Stimulated activated CD8-positive, alpha-beta memory T cell treated with anti-CD3 and anti-CD28 coated beads, Interleukin-12 subunit alpha, Interleukin-12 subunit beta, amount 100 ng/mL, for 24 hours (primary cell): Measurements from ENCODE around the gene GEMIN7.
A peak's percentile ranks its signal among the peaks of the same experiment; 100 is the strongest.
"Not testable (repeated sequence)": the region's sequence is repeated elsewhere in the genome, so short reads cannot be mapped to it uniquely, and the experiment has no call there.

Source experiments
- DNase-seq: peaks from one replicate; pipeline ENCODE4 v3.0.0-alpha.2; 2020; ENCODE audit errors: extremely low read depth

The GEMIN7 gene

DNA sequence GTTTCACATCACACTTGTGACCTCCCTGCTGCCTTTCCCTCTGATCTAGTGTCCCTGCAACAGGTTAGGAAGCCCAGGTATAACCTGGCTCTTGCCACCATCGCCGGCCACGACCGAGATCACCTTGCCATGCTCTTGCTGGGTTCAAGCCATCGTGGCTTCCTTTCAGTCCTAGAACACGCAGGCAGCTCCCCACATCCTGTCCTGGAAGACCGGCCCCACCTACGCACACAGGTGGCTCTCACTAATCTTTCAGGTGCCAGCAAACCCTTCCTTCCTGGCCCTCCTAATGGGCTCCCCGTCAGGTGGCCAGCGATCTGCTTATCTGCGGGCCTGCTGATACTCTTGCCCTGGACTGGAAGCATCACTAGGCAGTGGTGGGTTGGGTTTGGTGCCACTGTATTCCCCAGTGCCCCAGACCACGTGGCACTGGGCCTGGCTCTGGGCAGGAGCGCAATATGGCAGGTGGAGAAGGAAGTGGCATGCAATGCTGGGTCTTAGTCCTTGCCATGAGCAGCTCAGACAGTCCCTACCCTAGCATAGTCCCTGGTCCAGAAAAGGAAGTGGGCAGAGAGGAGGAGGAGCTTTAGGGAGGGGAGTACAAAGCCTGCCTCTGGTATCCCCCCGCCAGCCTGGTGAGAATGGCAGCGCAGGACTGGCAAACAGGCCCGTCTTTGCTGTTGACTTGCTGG, 25.7 kb downstream of the GEMIN7 start:
- no peak for DNase-seq

DNA sequence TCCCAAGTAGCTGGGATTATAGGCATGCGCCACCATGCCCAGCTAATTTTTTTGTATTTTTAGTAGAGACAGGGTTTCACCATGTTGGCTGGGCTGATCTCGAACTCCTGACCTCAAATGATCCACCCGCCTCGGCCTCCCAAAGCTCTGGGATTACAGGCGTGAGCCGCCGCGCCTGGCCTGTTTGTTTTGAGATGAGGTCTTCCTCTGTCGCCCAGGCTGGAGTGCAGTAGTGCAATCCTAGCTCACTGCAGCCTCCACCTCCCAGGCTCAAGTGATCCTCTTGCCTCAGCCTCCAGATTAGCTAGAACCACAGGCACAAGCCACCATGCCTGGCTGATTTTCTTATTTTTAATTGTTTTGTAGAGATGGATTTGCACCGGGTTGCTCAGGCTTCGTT, 27.3 kb downstream of the GEMIN7 start:
- DNase-seq, result not testable (repeated sequence)

DNA sequence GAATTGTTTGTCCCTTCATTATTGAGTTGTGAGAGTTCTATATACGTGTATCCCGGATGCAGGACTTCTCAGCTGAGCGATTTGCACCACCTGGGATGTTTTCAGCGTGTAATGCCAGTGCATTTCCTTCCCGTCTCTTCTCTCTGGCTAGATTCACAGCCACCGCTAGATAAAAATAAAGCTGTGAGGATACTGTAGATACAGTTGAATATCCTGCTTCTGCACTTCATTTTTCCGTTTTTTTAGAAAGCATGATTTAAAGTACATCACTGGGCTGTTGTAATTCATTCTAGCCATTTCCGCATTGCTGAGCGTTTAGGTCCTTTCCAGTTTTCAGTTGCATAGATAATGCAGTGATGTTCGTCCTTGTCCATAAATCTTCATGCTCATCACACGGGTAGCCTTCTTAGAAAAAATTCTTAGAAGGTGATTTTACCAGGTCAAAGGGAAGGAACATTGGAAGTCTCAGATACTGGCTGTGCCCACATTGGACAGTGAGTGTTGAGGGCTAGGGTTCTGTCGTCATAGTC, 28.6 kb downstream of the GEMIN7 start:
- no peak for DNase-seq

DNA sequence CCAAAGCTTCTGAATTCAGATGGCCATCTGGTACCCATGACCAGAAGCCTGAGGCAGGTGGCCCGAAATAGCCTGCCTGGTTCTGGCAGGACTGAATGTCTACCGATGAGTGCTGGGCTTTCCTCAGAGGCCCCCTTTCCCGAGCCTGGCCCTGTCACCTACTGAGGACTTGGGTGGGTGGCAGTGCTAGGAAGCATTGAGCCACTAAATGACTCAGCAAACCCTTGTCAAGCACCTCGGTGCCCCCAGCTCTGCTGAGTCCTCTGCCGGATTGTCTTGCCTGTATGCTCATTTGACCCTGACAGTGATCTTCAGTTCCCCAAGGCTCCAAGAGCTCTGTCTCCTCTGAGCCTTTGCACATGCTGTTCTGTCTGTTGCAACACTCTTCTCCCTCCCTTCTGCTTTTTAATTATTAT, 31.8 kb downstream of the GEMIN7 start:
- no peak for DNase-seq

DNA sequence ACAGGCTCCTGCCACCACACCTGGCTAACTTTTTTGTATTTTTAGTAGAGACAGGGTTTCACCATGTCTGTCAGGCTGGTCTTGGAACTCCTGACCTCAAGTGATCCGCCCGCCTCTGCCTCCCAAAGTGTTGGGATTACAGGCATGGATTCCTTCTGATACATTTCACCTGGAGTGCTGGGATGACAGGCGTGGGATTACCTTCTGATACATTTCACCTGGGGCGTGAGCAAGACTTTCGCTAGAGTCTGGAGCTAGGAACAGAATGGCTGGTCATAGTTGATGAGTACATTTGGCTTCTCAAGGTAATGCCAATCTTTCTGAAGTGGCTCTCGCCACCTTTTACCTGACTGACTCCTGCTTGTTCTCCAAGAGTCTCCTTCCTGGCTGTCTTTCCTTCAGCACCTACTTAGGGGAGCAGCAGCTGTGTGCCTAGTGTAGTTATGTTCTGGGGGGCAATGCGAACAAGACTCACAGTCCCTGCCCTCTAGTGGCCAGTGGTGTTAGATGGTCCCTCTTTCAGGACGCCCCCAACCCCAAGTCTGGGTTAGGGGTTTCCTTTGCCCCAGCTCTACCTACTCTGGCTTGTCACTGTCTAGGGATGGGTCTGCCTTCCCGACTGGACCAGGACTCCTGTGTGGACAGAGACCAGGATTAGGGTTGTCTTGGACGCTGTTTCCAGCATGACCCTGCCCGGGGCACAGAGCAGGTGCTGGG, 33.2 kb downstream of the GEMIN7 start:
- no peak for DNase-seq

DNA sequence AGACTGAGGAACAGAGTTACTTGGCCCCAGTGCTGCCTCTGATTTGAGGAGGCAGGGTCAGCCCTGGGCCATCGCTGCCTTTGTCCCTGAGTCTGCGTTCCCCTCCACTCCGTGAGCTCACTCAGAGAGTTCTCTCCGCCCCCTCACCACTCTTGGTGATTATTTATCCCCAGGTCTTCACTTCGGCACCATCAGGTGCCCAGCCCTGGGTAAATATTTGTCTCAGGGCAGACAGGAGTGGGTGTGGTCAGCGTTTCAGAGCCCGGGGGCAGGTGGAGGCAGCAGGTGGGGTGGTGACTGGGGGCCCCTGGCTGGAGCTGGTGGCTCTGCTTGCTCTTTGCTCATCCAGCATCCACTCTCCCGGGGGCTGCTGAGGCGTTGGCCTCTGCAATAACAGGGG, 34.6 kb downstream of the GEMIN7 start:
- DNase-seq, result no peak

DNA sequence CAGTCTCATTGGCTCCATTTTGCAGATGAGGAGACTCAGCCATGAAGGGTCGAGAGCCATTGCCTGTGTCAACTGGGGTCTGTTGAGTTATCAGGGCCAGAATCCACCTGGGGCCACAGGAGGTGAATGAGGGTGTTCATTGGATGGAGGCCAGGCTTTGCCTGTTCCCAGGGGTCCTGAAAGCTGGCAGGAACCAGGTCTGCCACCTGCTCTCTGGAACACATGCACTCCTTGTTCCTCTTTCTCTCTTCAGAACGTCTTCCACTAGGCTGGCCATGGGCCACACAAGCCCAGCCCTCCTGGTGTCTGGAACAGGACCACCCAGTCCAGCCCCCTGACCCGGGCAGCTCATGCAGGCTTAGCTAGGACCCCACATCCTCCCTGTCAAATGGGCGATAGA, 35.1 kb downstream of the GEMIN7 start:
- no peak for DNase-seq

DNA sequence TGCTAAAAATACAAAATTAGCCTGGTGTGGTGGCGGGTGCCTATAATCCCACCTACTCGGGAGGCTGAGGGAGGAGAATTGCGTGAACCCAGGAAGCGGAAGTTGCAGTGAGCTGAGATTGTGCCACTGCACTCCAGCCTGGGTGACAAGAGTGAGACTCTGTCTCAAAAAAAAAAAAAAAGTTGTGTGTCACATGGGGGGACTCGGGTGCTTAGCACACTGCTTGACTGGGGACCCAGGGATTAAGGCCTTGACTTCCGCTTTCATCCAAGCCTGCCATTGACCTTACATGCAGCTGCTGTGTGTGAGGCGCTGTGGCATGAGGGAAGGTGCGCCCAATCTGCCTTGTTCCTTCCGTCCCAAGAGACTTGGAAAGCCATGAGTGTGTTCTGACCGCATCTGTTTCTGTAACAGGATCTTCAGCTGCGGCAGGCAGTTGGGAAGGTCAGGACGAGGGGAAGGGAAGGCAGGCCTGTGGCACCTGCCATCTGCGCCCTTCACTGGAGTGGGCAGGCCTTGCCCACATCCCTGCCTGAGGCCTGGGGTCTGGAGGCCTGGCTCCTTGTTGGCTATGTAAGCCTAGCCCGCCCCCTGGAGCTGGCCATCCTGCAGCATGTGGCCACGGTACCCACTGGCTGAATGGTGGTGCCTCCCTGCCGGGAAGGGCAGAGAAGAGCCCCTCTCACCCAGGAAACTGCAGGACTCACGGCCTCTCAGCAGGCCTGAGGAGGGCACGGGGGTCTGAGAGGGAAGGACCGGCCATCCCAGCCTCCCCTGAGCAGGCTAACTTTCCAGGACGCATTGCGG, 37.0 kb downstream of the GEMIN7 start:
- no peak for DNase-seq

DNA sequence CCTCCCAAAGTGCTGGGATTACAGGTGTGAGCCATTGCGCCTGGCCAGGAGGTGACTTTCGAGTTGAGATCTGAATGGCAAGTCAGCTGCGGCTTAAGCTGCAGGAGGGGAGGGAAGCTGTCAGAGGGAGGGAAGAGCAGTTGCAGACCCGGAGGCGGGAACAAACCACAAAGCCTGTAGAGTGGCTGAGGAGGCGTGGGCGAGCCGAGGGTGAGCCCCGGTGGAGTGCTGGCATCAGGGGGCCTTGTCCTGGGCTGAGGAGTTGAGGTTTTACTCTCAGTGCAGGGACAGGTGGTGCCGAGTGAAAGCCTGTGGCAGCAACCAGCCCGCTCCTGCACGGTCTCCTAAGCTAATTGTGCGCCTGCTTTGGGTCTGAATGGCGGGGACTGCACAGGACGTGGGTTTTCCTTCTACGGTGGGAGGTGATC, 38.1 kb downstream of the GEMIN7 start:
- no peak for DNase-seq

DNA sequence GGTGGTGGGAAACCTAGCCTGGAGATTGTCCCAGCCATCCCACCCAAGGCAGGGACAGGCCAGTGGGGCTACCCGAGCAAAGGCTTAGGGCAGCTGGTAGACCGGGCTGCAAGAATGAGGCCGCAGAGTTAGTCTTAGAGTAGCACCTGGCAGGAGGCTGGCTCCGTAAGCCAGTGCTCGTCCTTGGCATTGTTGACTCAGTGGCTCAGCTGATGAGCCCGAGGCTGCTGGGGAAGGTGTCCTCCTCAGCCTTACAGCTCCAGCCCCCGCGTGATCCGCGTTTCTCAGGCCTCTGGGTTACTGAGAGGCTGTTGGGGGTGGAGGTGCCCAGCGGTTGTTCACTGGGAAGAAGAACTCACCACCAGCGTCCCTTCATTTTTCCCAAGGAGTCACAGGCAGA, 38.6 kb downstream of the GEMIN7 start:
- DNase-seq, result no peak

DNA sequence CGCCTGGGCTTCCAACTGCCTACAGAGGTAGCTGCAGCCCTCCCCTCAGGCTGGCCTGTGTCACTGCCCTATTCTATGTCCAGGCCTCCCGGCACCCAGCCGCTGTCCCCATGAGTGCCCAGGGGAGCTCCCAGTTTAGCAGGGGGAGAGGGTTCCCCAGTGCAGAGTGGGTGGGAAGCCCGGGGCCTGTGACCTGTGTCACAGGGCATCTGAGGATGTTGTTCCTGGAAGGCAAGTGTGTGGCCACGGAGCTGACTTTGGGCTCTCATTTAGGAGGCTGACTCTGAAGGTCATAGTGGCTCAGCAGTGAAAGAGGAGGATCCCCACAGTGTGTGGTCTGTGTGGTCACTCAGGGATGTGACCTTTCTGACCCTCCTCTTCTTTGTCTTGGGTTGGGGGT, 39.0 kb downstream of the GEMIN7 start:
- DNase-seq, result no peak

DNA sequence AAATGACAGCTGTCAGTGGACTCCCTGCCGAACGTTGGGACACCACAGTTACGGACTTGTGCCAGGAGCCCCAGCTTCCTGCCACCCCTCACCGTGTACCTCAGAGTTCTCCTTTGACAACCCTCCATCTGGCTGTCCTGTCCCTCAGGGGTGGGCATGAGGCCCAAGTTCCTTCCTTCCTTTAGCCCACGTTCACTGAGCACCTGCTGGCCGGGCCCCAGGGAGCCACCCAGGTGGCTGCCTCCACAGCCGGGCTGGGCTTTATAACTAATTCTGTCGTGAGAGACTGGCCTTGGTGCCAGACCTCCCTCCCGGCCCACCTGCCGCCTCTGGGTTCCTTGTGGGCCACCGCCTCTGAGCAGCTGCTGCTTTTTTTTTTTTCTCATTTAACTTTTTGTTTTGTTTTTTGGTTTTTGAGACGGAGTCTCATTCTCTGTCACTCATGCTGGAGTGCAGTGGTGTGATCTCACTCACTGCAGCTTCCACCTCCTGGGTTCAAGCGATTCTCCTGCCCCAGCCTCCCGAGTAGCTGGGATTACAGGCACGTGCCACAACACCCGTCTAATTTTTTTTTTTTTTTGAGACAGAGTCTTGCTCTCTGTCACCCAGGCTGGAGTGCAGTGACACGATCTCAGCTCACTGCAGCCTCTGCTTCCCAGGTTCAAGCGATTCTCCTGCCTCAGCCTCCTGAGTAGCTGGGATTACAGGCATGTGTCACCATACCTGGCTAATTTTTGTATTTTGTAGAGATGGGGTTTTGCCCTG, 39.7 kb downstream of the GEMIN7 start:
- DNase-seq, result not testable (repeated sequence)

DNA sequence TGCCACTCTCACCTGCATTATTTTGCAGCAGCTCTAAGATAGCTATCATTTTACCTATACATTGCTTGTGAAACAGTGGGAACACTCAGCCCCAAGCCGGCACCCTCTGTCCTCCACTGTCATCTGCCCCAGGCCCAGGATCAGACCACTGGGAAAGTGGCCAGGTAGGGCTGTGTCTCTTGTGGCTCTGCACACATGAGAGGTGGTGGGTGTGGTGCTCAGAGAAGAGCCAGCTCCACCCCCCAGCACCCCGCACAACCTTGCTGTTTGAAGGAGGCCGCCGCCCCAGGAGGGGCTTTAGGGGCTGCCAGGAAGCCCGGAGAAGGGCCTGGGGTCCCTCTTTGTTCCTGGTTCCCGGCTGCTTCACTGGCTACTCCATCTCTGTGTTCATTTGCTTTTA, 40.5 kb downstream of the GEMIN7 start:
- DNase-seq, result no peak

DNA sequence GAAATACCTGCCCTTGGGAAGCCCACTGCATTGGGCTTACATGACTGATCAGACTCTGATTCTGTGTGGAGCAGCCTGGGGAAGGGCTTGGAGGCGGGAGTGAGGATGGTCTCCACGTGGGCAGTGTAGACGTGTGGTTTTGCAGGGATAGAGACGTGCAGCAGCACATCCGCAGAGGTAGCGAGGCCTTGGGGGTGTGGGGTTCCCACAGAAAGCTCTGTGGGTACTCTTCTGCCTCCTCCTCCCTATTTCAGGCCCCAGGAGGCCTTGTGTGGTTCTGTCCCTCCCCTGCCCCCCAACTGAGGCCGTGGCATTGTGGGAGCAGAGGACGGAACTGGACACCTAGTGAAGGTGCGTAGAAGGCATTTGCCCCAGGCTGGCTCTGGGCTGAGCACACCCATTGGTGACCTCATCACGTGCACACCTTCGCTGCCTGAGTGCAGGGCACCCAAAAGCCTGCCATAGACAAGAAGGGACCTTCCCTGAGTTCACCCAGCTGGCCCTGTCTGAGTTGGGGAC, 42.8 kb downstream of the GEMIN7 start:
- no peak for DNase-seq

DNA sequence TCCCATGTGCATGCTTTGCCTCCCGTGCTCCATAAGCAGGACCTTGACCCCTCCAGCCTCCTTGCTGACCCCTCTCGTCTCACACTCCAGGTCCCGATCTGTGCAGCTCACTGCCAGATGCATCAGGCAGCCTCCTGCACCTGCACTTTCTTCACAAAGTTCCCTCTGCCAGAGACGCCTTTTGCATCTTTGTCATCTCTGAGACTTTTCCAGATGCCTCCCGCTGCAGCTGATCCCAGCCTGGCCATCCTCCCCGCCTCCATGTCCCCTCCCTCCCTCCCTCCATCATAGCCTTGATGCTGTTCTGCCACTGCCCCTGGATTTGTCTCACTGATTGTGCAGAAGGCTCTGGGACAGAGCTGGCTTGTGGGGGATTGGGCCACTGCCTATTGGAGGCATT, 43.8 kb downstream of the GEMIN7 start:
- DNase-seq, result no peak

DNA sequence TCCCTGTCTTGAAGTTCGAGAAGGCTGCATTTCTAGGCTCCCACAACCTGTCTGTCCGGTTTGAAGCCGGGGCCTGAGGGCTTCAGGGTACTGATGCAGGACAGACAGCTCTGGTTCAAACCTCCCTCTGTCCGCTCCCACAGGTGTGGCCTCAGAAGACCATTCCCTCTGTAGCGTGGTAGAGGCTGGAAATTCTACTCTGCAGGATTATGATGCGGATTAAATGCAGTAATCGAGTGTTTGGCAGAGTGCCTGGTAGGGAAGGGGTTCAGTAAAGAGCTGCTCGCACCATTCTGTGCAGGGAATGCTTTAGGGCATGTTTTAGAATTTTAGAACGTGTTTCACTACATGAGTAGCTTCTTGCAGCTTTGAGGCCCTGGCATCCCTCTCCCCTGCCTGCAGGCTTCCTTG, 44.4 kb downstream of the GEMIN7 start:
- no peak for DNase-seq

DNA sequence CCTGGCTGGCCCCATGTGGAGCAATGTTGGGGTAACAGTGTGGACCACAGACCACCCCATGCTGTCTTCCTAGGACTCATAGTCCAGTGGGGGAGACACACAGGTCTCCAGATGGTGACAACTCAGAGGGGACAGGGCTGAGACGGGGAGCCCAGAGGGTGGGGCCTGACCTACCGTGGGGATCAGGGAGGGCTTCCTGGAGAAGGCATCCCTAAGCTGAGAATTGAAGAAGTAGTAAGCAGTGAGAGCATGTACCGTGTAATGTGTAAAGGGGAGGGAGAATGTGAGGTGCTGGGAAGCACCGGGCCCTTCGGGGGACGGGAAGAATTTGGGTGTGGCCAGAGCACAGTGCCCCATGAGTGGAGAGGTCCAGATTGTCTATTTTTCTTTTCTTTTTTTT, 45.0 kb downstream of the GEMIN7 start:
- DNase-seq, result no peak

DNA sequence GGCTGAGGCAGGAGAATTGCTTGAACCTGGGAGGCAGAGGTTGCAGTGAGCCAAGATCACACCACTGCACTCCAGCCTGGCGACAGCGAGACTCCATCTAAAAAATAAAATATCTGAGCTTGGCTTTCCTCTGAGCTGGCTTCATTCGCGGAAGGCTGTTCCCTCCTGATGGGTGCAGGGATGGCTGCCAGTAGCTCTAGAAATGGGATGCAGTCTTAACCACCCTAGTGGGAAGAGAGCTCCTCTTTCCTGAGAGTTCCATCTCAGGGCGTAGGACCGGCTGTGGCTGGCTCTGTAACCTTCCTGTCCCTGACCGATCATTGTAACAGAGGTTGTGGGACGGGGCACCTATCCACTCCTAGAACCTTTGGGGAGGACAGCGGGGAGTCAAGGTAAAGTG, 46.3 kb downstream of the GEMIN7 start:
- DNase-seq, result no peak

DNA sequence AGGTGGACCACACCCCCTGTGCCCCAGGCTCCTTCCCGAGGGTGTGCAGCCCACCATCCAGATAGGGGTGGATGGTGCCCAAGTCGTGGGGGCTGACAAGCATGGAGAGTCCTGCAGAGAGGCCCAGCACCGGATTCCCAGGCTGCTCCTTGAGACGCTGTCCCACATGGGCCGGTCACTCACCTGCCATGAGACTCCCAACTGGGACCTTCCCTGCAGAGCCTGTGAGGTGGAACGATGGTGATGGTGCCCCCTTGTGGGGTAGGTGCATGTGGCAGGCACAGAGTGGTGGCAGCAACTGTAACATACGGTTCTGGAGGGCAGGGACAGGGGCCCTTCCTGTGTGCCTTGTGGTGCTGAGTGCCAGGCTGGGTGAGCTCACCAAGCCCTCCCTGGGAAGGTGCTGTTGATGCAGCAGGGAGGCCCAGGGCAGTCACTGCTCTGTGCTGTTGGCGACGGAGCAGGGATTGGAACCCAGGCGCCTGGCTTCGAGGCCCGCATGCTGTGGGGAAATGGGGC, 47.0 kb downstream of the GEMIN7 start:
- DNase-seq, result peak; percentile 30

DNA sequence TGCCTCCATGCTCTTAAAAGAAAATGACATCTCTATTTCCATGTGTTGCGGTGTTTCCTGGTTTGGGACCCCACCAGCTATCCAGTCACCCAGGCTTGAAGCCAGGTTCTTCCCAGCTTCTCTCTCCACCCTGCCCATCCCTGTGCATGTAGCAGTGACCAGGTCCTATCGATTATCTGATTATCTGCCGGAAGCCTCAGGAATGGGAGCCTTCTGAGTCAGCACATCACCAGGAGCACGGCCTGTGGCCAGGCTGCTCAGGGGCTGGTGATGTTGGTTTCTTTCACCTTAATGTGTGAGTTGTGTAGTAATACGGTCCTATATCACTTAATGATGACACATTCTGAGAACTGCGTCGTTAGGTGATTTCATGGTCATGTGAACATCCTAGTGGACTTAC, 47.6 kb downstream of the GEMIN7 start:
- no peak for DNase-seq

DNA sequence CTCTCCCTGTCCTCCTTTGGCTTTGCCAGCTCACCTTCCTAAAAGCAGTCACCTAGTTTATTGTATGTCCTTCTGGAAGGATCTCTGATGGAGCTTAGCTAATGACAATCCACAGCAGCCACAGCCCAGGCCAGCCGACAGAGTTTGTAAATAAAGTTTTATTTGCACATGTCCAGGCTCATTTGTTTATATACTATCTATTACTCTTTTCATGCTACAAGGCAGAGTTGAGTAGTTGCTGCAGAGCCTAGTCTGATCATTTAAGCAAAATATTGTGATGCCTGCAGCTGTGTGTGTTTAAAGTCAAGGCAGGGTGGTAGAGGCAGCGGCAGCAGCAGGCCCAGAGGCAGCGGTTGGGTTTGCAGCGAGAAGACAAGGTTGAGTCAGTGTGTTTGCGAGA, 49.1 kb downstream of the GEMIN7 start:
- no peak for DNase-seq
